Measurements from ENCODE around the gene NFYB.

DNA sequence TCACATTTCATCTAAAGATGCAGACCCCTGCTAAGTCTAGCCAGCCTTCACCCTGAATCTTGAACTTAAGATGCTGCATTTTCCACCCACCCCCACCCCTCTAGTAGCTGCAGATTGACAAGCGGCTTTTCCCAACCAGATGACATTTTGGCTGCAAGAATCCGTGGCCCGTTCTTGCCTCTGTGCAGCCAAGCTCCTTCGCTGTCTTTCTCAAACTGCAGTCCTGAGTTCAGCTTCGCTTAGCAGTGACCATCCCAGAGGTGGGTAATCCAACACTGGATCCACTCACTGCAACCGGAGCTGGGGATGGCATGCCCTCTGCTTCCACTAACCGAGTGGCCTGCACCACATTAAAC is 765 bp upstream of the NFYB start:
- no peak for TF ChIP-seq POLR2AphosphoS5 (IDR thresholded peaks at IDR 0.05; ENCODE audit: low read depth, low read length)
- TF ChIP-seq, protein P1, sequence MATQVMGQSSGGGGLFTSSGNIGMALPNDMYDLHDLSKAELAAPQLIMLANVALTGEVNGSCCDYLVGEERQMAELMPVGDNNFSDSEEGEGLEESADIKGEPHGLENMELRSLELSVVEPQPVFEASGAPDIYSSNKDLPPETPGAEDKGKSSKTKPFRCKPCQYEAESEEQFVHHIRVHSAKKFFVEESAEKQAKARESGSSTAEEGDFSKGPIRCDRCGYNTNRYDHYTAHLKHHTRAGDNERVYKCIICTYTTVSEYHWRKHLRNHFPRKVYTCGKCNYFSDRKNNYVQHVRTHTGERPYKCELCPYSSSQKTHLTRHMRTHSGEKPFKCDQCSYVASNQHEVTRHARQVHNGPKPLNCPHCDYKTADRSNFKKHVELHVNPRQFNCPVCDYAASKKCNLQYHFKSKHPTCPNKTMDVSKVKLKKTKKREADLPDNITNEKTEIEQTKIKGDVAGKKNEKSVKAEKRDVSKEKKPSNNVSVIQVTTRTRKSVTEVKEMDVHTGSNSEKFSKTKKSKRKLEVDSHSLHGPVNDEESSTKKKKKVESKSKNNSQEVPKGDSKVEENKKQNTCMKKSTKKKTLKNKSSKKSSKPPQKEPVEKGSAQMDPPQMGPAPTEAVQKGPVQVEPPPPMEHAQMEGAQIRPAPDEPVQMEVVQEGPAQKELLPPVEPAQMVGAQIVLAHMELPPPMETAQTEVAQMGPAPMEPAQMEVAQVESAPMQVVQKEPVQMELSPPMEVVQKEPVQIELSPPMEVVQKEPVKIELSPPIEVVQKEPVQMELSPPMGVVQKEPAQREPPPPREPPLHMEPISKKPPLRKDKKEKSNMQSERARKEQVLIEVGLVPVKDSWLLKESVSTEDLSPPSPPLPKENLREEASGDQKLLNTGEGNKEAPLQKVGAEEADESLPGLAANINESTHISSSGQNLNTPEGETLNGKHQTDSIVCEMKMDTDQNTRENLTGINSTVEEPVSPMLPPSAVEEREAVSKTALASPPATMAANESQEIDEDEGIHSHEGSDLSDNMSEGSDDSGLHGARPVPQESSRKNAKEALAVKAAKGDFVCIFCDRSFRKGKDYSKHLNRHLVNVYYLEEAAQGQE (IDR thresholded peaks at IDR 0.05; ENCODE audit: insufficient read depth in 1 of 2, low read depth in 2 of 2, low read length in 2 of 2), result no peak
- TF ChIP-seq SIN3A (IDR thresholded peaks at IDR 0.05; ENCODE audit: borderline replicate concordance, insufficient read depth, low read length), result no peak
- no peak for TF ChIP-seq TAF1 (IDR thresholded peaks at IDR 0.05; ENCODE audit: borderline replicate concordance, insufficient read depth, low read length)

All from PFSK-1 (cell line).